GM12878 (cell line): ENCODE results near the gene CFDP1. TPM values are rescaled to one million over a fixed set of nuclear protein-coding genes. Genes with fewer than 3 reads are reported as not detected.
A peak's percentile ranks its signal among the peaks of the same experiment; 100 is the strongest.

Experiments used
- BHLHE40 ChIP-seq, 2 experiments: fragments of 450-650 bp in 1 of 2; IDR thresholded peaks; 2 replicates each; pipeline ENCODE4 v1.6.1; 2011 to 2017; ENCODE audit warnings: low read depth in 2 of 2, borderline replicate concordance in 1 of 2, improper control_type of control experiment in 1 of 2, low read length in 1 of 2, mild to moderate bottlenecking in 1 of 2
- CBX5 ChIP-seq: sonication (generic); IDR thresholded peaks from 2 replicates; pipeline ENCODE4 v1.6.1; 2016; ENCODE audit warnings: low read depth, moderate library complexity, mild to moderate bottlenecking, inconsistent platforms
- EED ChIP-seq: sonication (generic); IDR thresholded peaks from 2 replicates; pipeline ENCODE4 v1.6.1; 2016; ENCODE audit warnings: antibody characterized with exemption, low read depth
- ETV6 ChIP-seq, 2 experiments: fragments of 450-650 bp in 1 of 2; IDR thresholded peaks in 1 of 2; conservative IDR thresholded peaks in 1 of 2; 2 replicates each; pipeline ENCODE4 v1.6.1; 2014; ENCODE audit warnings: antibody characterized with exemption in 1 of 2, borderline replicate concordance in 1 of 2, low read depth in 1 of 2, mild to moderate bottlenecking in 1 of 2, moderate library complexity in 1 of 2
- EZH2 ChIP-seq: IDR thresholded peaks from 2 replicates; pipeline ENCODE4 v1.6.1; 2012; ENCODE audit warnings: low read depth, mild to moderate bottlenecking, control low read depth, inconsistent platforms, low read length, borderline replicate concordance; ENCODE audit not compliant: control insufficient read depth
- HCFC1 ChIP-seq: fragments of 150-350 bp; IDR thresholded peaks from 2 replicates; pipeline ENCODE4 v1.6.1; 2014; ENCODE audit warnings: low read length
- IKZF1 ChIP-seq: fragments of 450-650 bp; conservative IDR thresholded peaks from 2 replicates; pipeline ENCODE4 v1.6.1; 2017; ENCODE audit warnings: antibody characterized with exemption, mild to moderate bottlenecking
- MTA2 ChIP-seq: fragments of 450-650 bp; IDR thresholded peaks from 2 replicates; pipeline ENCODE4 v1.6.1; 2016; ENCODE audit warnings: low read depth, mild to moderate bottlenecking, moderate library complexity
- NR2C1 ChIP-seq: fragments of 450-650 bp; IDR thresholded peaks from 2 replicates; pipeline ENCODE4 v1.6.1; 2017; ENCODE audit warnings: antibody characterized with exemption, mild to moderate bottlenecking, moderate library complexity
- NRF1 ChIP-seq: conservative IDR thresholded peaks from 2 replicates; pipeline ENCODE4 v1.6.1; 2011; ENCODE audit warnings: mild to moderate bottlenecking, low read depth, low read length, improper control_type of control experiment
- RBBP5 ChIP-seq: fragments of 200-600 bp; sonication (generic); conservative IDR thresholded peaks from 2 replicates; pipeline ENCODE4 v1.6.1; 2016
- RCOR1 ChIP-seq: conservative IDR thresholded peaks from 2 replicates; pipeline ENCODE4 v1.6.1; 2012; ENCODE audit warnings: low read depth, low read length, improper control_type of control experiment
- SMAD5 ChIP-seq: IDR thresholded peaks from 2 replicates; pipeline ENCODE4 v1.6.1; 2016; ENCODE audit warnings: antibody characterized with exemption, low read depth
- SPI1 ChIP-seq: IDR thresholded peaks from 2 replicates; pipeline ENCODE4 v1.6.1; 2011; ENCODE audit warnings: low read depth, mild to moderate bottlenecking, low read length, moderate library complexity, borderline replicate concordance; ENCODE audit not compliant: insufficient read depth
- SUPT20H ChIP-seq: IDR thresholded peaks from 2 replicates; pipeline ENCODE4 v1.6.1; 2011; ENCODE audit warnings: low read depth, mild to moderate bottlenecking, low read length, moderate library complexity, borderline replicate concordance; ENCODE audit not compliant: control insufficient read depth
- ZBTB40 ChIP-seq: fragments of 450-650 bp; IDR thresholded peaks from 2 replicates; pipeline ENCODE4 v1.6.1; 2016; ENCODE audit warnings: mild to moderate bottlenecking, moderate library complexity, borderline replicate concordance
- polyA plus RNA-seq, 11 experiments: library from polyadenylated mRNA; depleted of rRNA in 4 of 11; unstranded in 6 of 11; stranded (reverse) in 5 of 11; fragments of >200 nt; fragmentation: Nextera tagmentation in 4 of 11; fragmentation: Illumina TruSeq in 1 of 11; extraction: Ambion mirVana in 4 of 11; extraction: Trizol in 1 of 11; gene quantifications; 1 replicate in 1 of 11; 2 replicates in 10 of 11; pipeline versions ENCODE4 v1.2.1 to v1.2.3, GENCODE V29; 2011 to 2016; ENCODE audit warnings: inconsistent platforms in 2 of 11, missing spikeins in 2 of 11, low read depth in 1 of 11
- total RNA-seq, 4 experiments: library from RNA; depleted of rRNA in 3 of 4; stranded (reverse); fragments of >200 nt in 3 of 4; fragmentation: Illumina TruSeq in 1 of 4; extraction: Trizol in 1 of 4; gene quantifications; 2 replicates each; pipeline versions ENCODE4 v1.2.1 to v1.2.3, GENCODE V29; 2013 to 2021
- TF ChIP-seq, protein P1 (sequence below): fragments of 450-650 bp; IDR thresholded peaks from 2 replicates; pipeline ENCODE4 v1.6.1; 2018; ENCODE audit warnings: borderline replicate concordance, mild to moderate bottlenecking; ENCODE audit not compliant: partially characterized antibody
- TF ChIP-seq, protein P2 (sequence below): fragments of 450-650 bp; IDR thresholded peaks from 2 replicates; pipeline ENCODE4 v1.6.1; 2016; ENCODE audit warnings: mild to moderate bottlenecking

CFDP1 gene
- total and polyA plus RNA-seq, 10 of the 15 experiments (the other 5 are each of a cell fraction or from before 2014, with no cell fraction given) = 22.3 to 64.8 (median 36.7) TPM

GRCh38 chr16:75379339-75379738, 54.0 kb downstream of the CFDP1 start (continued):
- peak; percentile 70 to 92; a peak in 3 of 4 replicates for TF ChIP-seq BHLHE40 (IDR thresholded peaks at IDR 0.05; ENCODE audit: borderline replicate concordance in 1 of 2, low read depth in 2 of 2, low read length in 1 of 2)
- no peak for TF ChIP-seq SUPT20H
- TF ChIP-seq HCFC1 = no peak
- TF ChIP-seq, protein P1, sequence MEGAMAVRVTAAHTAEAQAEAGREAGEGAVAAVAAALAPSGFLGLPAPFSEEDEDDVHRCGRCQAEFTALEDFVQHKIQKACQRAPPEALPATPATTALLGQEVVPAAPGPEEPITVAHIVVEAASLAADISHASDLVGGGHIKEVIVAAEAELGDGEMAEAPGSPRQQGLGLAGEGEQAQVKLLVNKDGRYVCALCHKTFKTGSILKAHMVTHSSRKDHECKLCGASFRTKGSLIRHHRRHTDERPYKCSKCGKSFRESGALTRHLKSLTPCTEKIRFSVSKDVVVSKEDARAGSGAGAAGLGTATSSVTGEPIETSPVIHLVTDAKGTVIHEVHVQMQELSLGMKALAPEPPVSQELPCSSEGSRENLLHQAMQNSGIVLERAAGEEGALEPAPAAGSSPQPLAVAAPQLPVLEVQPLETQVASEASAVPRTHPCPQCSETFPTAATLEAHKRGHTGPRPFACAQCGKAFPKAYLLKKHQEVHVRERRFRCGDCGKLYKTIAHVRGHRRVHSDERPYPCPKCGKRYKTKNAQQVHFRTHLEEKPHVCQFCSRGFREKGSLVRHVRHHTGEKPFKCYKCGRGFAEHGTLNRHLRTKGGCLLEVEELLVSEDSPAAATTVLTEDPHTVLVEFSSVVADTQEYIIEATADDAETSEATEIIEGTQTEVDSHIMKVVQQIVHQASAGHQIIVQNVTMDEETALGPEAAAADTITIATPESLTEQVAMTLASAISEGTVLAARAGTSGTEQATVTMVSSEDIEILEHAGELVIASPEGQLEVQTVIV = no peak
- no peak for TF ChIP-seq RBBP5
- TF ChIP-seq, protein P2, sequence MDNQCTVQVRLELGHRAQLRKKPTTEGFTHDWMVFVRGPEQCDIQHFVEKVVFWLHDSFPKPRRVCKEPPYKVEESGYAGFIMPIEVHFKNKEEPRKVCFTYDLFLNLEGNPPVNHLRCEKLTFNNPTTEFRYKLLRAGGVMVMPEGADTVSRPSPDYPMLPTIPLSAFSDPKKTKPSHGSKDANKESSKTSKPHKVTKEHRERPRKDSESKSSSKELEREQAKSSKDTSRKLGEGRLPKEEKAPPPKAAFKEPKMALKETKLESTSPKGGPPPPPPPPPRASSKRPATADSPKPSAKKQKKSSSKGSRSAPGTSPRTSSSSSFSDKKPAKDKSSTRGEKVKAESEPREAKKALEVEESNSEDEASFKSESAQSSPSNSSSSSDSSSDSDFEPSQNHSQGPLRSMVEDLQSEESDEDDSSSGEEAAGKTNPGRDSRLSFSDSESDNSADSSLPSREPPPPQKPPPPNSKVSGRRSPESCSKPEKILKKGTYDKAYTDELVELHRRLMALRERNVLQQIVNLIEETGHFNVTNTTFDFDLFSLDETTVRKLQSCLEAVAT = peak; percentile 54
- peak; percentile 67 for TF ChIP-seq IKZF1
- no peak for TF ChIP-seq ZBTB40
- TF ChIP-seq EED = peak; percentile 54; the same call in 1 of the 2 replicates
- peak in 1 of 2 experiments; percentile 85; a peak in 2 of 4 replicates for TF ChIP-seq ETV6 (conservative IDR thresholded peaks at IDR 0.05 in 1 of 2, IDR thresholded peaks at IDR 0.05 in 1 of 2; ENCODE audit: borderline replicate concordance in 1 of 2, low read depth in 1 of 2)
- no peak for TF ChIP-seq NR2C1
- TF ChIP-seq SMAD5 = no peak
- TF ChIP-seq SPI1 = no peak
- TF ChIP-seq MTA2 = peak; percentile 84
- no peak for TF ChIP-seq EZH2
- TF ChIP-seq NRF1 = no peak
- 0 out of 2 replicates have a peak, but pooled peaks have one; percentile 44 for TF ChIP-seq CBX5
- no peak for TF ChIP-seq RCOR1
